Measurements from ENCODE around the gene EVA1C. TPM values are rescaled to one million over a fixed set of nuclear protein-coding genes. Genes with fewer than 3 reads are reported as not detected.
"Not testable (repeated sequence)": the region's sequence is repeated elsewhere in the genome, so short reads cannot be mapped to it uniquely, and the experiment has no call there.

Gene EVA1C
- polyA plus RNA-seq, 1 experiment = 5.7 TPM

DNA sequence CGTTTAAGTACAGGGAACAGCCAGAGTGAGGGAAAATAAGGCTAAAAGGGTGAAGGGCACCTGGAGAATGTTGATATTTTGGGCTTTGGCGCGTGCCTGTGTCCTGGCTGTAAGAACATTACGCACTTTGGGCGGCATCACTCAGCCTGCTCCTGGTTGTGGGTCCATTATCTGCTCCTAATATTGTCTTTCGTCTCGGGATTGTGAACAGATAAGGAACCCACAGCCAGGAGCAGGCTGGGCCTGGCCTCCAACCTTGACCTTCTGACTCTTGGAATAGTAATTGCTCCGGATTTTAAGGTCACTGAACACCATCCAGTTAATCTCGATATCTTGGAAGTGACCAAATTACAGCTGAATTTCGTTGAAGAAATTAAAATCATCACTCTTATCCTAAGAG lies 111.0 kb downstream of the EVA1C start:
- no peak for DNase-seq (ENCODE audit: low read depth, low spot score)
- CTCF ChIA-PET = interaction anchor here (1.0 to 2.1 kb wide), 2 partner anchors 46 to 78 kb away, joined by 3 to 7 read pairs; no protein-coding TSS in a partner anchor
- POLR2A ChIA-PET = interaction anchor here (0.7 kb wide), 1 partner anchor 73 kb away, joined by 3 read pairs; no protein-coding TSS in a partner anchor
- H3K27me3 ChIP-seq (ENCODE audit: control insufficient read depth, insufficient read depth, low read length) = no peaks in the 10 kb centered on the region
- H3K9me3 ChIP-seq (ENCODE audit: control insufficient read depth, insufficient read depth, low read length) = peaks cover 11% of the 10 kb centered on the region; the same call in 1 of the 2 replicates
- no peak overlapping the region for H3K27ac ChIP-seq (ENCODE audit: low read depth, low read length)
- TF ChIP-seq, protein P1, sequence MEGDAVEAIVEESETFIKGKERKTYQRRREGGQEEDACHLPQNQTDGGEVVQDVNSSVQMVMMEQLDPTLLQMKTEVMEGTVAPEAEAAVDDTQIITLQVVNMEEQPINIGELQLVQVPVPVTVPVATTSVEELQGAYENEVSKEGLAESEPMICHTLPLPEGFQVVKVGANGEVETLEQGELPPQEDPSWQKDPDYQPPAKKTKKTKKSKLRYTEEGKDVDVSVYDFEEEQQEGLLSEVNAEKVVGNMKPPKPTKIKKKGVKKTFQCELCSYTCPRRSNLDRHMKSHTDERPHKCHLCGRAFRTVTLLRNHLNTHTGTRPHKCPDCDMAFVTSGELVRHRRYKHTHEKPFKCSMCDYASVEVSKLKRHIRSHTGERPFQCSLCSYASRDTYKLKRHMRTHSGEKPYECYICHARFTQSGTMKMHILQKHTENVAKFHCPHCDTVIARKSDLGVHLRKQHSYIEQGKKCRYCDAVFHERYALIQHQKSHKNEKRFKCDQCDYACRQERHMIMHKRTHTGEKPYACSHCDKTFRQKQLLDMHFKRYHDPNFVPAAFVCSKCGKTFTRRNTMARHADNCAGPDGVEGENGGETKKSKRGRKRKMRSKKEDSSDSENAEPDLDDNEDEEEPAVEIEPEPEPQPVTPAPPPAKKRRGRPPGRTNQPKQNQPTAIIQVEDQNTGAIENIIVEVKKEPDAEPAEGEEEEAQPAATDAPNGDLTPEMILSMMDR (IDR thresholded peaks at IDR 0.05; ENCODE audit: low read depth, low read length) = no peak
- H3K4me3 ChIP-seq (ENCODE audit: low read depth, low read length) = no peak overlapping the region

DNA sequence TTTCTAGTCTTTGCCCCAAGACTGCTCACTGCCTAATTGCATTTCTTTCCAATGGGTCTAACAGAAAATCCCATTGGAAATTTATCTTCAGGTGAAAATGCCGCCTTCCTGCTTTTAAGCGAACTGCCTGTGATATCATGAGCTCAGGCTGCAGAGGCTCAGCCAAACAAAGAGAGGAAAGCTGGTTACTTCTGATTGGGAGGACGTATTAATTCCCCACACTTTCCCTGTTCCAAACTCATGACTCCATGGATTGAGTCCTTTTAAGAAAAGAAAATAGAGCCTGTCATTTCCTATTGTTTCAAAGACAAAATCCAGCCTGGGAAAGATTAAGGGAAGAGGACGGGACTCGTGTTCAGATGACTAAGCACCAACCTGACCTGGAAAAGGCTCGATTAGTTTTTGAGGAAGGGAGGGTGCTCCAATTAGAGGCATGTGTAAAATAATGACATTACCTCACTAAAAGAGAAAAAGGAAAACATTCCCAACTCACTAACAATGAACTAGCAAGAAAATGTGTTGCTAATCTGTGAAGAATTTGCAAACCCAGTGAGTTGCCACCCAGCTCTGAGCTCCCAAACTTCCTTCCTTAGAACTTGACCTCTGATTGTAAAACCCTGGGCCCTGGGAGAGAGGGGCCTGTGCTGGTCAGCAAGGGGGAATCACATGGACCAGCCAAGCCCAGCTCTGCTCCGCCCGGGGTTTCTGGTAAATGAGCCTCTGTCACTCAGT lies 111.6 kb downstream of the EVA1C start:
- DNase-seq (ENCODE audit: low read depth, low spot score) = no peak
- POLR2A ChIA-PET = interaction anchor here (0.7 kb wide), 1 partner anchor 56 kb away, joined by 3 read pairs; no protein-coding TSS in a partner anchor
- Histone ChIP-seq H3K27ac (ENCODE audit: low read depth, low read length) (peak overlapping the region; percentile 65), H3K9me3 (ENCODE audit: control insufficient read depth, insufficient read depth, low read length) (peaks cover 6% of the 10 kb centered on the region; the same call in 1 of the 2 replicates), H3K4me3 (ENCODE audit: low read depth, low read length) (no peak overlapping the region), H3K27me3 (ENCODE audit: control insufficient read depth, insufficient read depth, low read length) (no peaks in the 10 kb centered on the region)
- CTCF ChIA-PET = interaction anchor here (0.9 to 2.1 kb wide), 3 partner anchors 45 to 121 kb away, joined by 3 to 7 read pairs (median 6); no protein-coding TSS in a partner anchor
- TF ChIP-seq, protein P1 (IDR thresholded peaks at IDR 0.05; ENCODE audit: low read depth, low read length) = no peak

DNA sequence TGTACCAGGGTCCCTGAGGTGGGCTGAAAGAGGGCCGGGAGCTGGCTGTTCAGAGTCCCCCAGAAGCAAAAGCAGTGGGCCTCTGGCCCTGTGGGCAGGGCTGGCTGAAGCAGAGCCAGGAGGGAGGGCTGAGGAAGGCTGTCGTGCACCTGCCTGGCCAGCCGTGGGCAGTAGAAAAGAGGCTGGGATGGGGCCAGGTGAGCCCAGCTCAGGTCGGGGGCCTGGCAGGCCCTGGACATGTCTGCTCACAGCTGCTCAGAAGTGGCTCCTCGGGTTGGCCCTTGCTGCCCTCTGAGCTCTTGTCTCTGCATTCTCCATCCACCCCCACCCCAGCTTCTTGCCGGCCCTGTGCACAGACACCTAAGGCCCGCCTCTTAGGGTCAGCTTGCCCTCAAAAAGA lies 112.8 kb downstream of the EVA1C start:
- Histone ChIP-seq H3K27ac (ENCODE audit: low read depth, low read length) (peak overlapping the region; percentile 11), H3K9me3 (ENCODE audit: control insufficient read depth, insufficient read depth, low read length) (peaks cover 1% of the 10 kb centered on the region; the same call in 1 of the 2 replicates), H3K27me3 (ENCODE audit: control insufficient read depth, insufficient read depth, low read length) (no peaks in the 10 kb centered on the region), H3K4me3 (ENCODE audit: low read depth, low read length) (no peak overlapping the region)
- TF ChIP-seq, protein P1 (IDR thresholded peaks at IDR 0.05; ENCODE audit: low read depth, low read length) = no peak
- no peak for DNase-seq (ENCODE audit: low read depth, low spot score)
- CTCF ChIA-PET = interaction anchor here (2.1 kb wide), 1 partner anchor 76 kb away, joined by 7 read pairs; no protein-coding TSS in a partner anchor
- POLR2A ChIA-PET = interaction anchor here (0.7 kb wide), 1 partner anchor 55 kb away, joined by 3 read pairs; no protein-coding TSS in a partner anchor

DNA sequence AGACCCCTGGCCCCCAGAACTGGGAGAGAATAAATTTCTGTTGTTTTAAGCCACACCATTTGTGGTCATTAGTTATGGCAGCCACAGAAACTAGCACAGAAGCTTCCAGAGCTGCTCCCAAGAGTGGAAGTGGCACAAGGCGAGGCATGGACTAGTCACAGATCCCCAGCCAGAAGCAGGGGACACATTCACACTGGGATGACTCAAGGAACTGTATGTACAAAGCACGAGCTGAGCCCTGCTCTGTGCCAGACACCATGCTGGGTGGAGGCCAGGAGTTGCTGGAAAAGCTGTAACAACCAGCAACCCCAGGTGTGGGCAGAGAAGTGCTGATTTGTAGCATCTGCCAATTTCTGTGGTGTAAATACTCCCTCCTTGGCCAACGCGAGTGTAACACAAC lies 117.2 kb downstream of the EVA1C start:
- Histone ChIP-seq H3K27me3 (ENCODE audit: control insufficient read depth, insufficient read depth, low read length) (no peaks in the 10 kb centered on the region), H3K4me3 (ENCODE audit: low read depth, low read length) (no peak overlapping the region), H3K9me3 (ENCODE audit: control insufficient read depth, insufficient read depth, low read length) (peaks cover 5% of the 10 kb centered on the region; the same call in 1 of the 2 replicates), H3K27ac (ENCODE audit: low read depth, low read length) (no peak overlapping the region)
- POLR2A ChIA-PET = no interaction called here
- TF ChIP-seq, protein P1 (IDR thresholded peaks at IDR 0.05; ENCODE audit: low read depth, low read length) = no peak
- DNase-seq (ENCODE audit: low read depth, low spot score) = no peak
- CTCF ChIA-PET = no interaction called here

DNA sequence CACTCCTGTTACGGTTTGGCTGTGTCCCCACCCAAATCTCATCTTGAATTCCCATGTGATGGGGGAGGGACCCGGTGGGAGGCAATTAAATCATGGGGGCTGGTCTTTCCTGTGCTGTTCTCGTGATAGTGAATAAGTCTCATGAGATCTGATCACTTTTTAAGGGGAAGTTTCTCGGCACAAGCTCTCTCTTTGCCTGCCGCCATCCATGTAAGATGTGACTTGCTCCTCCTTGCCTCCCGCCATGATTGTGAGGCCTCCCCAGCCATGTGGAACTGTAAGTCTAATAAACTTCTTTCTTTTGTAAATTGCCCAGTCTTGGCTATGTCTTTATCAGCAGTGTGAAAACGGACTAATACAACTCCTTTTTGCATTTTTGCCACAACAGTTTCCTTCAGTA lies 118.3 kb downstream of the EVA1C start:
- H3K4me3 ChIP-seq (ENCODE audit: low read depth, low read length); H3K27ac ChIP-seq (ENCODE audit: low read depth, low read length); POLR2A ChIA-PET; DNase-seq (ENCODE audit: low read depth, low spot score); H3K27me3 ChIP-seq (ENCODE audit: control insufficient read depth, insufficient read depth, low read length); CTCF ChIA-PET; H3K9me3 ChIP-seq (ENCODE audit: control insufficient read depth, insufficient read depth, low read length): not testable (repeated sequence)

DNA sequence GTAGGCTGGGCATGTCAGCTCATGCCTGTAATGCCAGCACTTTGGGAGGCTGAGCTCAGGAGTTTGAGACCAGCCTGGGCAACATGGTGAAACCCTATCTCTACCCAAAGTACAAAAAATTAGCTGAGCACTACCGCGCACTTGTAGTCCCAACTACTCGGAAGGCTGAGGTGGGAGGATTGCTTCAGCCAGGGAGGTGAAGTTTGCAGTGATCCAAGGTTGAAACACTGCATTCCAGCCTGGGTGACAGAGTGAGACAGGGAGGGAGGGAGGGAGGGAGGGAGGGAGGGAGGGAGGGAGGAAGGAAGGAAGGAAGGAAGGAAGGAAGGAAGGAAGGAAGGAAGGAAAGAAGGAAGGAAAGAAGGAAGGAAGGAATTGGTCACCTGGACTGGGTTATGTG lies 119.1 kb downstream of the EVA1C start:
- H3K27ac ChIP-seq (ENCODE audit: low read depth, low read length); H3K4me3 ChIP-seq (ENCODE audit: low read depth, low read length); H3K27me3 ChIP-seq (ENCODE audit: control insufficient read depth, insufficient read depth, low read length); H3K9me3 ChIP-seq (ENCODE audit: control insufficient read depth, insufficient read depth, low read length); POLR2A ChIA-PET; DNase-seq (ENCODE audit: low read depth, low spot score): not testable (repeated sequence)
- CTCF ChIA-PET = interaction anchor here (0.7 to 1.0 kb wide), 2 partner anchors 38 to 117 kb away, joined by 3 to 6 read pairs; no protein-coding TSS in a partner anchor
